Activated CD4-positive, alpha-beta T cell treated with anti-CD3 and anti-CD28 coated beads, Interleukin-2, amount 50 U/mL, for 16 hours (primary cell): ENCODE results near the gene MAD2L1BP.
"Not testable (repeated sequence)": the region's sequence is repeated elsewhere in the genome, so short reads cannot be mapped to it uniquely, and the experiment has no call there.

Source experiments
- DNase-seq: peaks from one replicate; pipeline ENCODE4 v3.0.0-alpha.2; 2020

Gene MAD2L1BP

DNA sequence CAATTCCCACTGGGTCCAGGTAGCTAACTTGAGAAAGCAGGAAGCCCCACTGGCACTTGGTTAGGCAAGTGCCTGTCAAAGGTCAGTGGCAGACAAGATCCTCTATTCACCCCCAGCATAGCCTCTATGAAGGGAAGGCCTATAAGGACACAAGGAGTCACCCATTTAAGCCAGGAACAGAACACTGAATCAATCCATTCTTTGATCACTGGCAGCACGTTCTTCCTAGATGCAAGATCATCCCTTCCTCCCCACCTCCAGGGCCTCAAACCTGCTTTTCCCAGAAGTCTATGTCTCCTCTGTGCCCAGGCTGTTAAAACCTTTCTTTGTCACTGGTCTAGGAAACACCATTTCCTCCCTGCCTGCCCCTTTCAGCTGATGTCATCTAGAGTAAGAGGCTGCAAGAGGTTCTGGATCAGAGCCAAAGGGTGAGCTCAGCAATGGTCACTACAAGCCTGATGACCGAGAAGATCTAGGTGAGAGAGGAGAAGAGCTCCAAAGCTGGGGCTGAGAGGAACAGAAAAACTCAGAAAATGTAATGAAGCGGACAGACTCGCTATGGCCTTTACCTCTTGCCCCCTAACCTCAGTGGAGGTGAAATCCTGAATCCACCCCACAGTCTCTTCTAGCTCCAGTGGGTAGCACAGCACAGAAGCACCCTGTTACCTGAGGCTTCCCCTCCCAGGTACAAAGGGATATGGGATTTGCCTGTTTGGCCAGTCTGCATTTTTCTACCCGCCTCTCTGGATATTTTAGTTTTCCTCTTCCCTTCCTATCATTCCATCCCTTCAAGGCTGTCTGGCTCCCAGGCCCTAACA is 8.4 kb upstream of the MAD2L1BP start:
- DNase-seq, result peak; percentile 46

DNA sequence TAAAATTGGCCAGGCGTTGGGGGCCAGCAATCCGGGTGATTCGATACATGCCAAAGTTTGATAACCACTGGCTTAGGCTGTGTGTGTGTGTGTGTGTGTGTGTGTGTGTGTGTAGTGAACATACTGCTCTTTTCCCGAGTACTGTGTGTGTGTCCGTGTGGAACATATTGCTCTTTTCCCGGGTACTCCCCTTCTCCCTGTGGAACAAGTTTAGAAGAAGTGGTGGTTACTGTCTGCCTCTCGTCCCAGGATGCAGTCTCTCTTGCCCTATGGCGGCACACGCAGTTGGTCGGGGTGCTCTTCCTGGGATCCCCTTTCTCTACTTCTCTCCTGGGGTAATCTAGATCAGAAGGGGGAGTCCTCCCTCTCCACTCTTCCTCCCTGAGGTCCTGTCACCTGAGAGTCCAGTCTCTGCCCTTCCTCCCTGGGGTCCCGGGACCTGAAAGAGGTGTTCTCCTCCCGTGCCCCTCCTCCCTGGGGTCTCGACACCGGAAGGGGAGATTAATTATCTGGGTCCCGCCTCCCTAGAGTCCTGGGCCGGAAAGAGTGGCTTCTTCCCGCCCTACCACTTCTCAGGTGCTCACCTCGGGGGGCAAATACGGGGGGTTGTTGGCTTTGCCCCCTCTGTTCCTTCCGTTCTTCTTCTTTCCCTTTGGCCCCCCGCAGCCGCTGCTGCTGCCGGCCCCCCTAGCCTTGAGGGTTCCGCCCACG is 7.1 kb upstream of the MAD2L1BP start:
- DNase-seq, result peak; percentile 64

DNA sequence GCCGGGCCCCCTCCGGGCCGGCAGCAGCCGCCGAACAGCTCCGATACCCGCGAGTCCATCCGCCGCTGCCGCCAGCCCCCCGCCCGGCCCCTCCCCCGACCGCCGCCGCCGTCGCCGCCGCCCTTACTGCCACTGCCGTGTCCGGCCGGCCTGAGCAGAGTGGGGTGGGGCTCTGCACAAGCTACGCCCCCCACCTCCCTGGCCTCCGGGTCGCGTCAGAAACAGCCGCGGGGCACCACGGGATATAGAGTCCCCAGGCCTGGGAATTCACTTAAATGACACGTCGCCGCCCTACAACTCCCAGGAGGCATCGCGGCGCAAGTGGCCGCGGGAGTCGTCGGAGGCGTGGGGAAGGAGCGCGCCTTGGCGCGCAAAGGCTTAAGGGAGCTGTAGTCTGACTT is 6.5 kb upstream of the MAD2L1BP start, which contains the start of gene GTPBP2:
Gene GTPBP2, minus strand, starts transcription at position 161 of the 401 bp plus-strand sequence. Its CDS starts 102 bp downstream, at position 59.
- peak; percentile 99 for DNase-seq

DNA sequence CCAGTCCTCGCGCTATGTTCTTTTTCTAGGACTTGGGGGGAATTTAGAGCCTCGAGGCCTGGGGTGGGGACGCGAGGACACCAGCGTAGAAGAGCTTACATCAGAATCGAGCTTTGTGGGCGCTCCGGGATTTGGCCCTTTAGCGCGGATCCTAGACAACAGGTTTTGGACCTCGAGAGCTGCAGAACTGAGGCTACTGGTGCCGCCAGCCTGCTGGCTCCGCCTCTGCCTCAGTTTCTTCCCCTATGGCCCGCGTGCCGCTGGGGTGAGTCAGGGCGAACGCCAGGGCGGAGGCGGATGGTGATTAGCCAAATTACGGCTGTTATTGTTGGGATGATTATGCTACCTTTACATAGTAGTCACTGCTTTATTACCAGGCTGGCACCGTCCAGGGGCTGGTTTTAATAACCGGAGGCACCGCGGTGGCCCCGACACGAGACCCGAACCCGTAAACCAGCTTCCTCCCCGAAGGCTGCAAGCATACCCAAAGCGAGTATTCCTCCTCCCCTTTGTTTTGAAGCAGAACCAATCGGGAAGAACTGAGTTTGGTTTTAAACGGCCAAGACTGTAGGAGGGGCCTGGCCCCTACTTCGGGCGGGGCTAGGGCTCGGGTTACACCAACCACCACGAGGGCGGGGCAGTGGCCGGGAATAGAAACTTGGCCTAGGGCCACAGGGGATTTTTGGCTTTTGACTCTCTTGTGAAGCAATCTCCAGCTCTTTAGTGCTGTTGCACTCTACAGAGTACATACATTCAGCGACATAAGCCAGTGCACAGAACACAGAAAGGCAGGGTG is 5.9 kb upstream of the MAD2L1BP start:
- DNase-seq, result peak; percentile 96

DNA sequence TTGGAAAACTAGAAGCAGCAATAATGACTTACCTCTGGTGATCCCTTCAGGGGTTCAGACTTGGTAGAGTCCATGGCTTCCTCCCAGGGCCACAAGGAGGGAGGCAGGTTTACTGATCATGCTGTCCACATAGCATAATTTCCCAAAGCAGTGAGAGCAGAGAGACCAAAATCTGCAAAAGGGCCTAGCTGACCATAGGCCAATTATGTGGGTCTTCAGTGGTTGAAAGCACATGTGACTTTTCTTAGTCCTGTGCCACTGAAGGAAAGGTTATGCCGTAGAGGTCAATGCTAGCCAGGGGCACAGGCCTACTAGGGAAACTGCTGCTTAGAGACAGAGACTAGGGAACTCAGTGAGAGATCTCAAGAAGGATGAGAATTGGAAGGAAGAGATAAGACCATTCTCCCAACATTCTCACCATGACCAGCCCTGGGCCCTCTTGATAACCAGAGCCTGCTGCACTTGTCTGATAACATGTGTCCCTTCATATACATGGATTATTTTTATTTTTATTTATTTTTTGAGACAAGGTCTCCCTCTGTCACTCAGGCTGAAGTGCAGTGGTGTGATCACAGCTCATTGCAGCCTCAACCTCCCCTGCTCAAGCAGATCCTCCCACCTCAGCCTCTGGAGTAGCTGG is 4.5 kb upstream of the MAD2L1BP start:
- DNase-seq, result no peak

DNA sequence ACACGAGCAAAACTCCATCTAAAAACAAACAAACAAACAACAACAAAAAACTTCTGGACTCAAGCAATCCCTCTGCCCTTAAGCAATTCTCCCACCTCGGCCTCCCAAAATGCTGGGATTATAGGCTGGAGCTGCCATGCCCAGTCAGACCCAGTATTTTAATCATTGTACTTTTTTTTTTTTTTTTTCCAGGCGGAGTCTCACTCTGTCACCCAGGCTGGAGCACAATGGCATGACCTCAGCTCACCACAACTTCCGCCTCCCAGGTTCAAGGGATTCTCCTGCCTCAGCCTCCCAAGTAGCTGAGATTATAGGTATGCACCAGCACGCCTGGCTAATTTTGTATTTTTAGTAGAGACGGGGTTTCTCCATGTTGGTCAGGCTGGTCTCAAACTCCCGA is 2.6 kb upstream of the MAD2L1BP start:
- not testable (repeated sequence) for DNase-seq

DNA sequence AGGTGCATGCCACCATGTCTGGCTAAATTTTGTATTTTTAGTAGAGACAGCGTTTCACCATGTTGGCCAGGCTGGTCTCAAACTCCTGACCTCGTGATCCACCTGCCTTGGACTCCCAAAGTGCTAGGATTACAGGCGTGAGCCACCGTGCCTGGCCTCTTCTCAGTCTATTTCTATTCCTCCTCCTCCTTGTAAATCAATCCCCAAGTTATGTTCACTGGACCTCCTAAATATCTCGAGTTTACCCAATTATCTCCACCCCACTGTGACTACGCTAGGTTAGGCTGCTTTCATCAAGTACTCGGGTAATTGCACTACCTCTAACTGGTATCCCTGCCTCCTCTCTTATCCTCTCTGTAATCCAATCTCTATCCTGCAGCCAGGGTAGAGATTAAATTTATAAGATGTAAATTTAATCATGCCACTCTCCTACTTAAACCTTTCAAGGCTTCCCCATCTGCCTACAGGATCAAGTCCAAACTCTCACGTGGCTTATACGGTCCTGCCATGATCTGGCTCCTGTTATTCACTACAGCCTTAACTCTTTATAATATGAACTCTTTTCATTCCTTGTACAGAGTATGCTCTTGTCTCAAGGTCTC is 837 bp upstream of the MAD2L1BP start:
- no peak for DNase-seq

DNA sequence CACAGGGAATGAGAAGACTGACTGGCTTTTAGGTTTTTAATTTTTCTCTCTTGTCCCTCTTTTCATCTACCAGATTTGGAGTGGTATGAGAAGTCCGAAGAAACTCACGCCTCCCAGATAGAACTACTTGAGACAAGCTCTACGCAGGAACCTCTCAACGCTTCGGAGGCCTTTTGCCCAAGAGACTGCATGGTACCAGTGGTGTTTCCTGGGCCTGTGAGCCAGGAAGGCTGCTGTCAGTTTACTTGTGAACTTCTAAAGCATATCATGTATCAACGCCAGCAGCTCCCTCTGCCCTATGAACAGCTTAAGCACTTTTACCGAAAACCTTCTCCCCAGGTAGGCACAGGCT is 644 bp downstream of the MAD2L1BP start:
- DNase-seq, result peak; percentile 21

DNA sequence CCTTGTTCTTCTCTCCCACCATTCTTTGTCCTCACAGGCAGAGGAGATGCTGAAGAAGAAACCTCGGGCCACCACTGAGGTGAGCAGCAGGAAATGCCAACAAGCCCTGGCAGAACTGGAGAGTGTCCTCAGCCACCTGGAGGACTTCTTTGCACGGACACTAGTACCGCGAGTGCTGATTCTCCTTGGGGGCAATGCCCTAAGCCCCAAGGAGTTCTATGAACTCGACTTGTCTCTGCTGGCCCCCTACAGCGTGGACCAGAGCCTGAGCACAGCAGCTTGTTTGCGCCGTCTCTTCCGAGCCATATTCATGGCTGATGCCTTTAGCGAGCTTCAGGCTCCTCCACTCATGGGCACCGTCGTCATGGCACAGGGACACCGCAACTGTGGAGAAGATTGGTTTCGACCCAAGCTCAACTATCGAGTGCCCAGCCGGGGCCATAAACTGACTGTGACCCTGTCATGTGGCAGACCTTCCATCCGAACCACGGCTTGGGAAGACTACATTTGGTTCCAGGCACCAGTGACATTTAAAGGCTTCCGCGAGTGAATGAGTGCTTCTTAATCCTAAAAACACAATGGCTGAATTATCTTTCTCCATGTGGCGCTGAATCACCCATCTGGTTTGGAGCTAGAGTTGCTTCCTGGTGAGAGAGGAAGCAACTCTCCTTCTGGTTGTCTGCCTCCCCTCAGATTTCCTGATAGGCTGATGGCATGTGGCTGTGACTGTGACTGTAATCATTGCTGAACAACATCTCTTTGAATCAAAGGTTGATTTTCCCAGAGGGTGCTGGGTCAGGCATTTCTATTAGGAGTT is 4.6 kb downstream of the MAD2L1BP start:
- no peak for DNase-seq

DNA sequence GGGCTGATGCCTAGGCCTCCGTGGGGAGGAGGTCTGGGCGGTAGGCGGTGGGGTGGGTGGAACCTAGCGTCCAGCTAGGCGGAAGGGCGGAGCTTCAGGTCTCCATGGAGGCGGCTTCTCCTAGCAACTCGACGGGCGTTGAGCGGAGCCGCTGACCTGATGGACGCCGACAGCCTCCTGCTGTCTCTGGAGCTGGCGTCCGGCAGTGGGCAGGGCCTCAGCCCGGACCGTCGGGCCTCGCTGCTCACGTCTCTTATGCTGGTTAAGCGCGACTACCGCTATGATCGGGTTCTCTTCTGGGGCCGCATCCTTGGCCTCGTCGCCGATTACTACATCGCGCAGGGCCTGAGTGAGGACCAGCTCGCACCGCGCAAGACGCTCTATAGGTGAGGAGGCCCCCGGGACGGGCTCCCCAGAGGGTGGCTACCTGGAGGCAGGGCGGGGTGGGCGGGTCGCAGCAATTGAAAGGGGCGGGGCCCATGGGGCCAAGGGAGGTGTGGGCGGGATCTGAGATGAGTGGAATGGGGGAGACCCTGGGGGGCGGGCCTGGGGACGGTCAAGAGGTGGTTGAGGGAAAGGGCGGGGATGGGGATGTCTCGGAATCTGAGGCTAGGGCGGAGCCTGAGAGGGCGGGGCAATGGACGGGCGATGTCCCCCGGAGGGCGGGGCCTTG is 9.4 kb downstream of the MAD2L1BP start, which contains the start of gene RSPH9:
Gene RSPH9, plus strand, starts transcription at position 97 of the 673 bp plus-strand sequence. Its CDS starts 63 bp downstream, at position 160.
- peak; percentile 39 for DNase-seq

DNA sequence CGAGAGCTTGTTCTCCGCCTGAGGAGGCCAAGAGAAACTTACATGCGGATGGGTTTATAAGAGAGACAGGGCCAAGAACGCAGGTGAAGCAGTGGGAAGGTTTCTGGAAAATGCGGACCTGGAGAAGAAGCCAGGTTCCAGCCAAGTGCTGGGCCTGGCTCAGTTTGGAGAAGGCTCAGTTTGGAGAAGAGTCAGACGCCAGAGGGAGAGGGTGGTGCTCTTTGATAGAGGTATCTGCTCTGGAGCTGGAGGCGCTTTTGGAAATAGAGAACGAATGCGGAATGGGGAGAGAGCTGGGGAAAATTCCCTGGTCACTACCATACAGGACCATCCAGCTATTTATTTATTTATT is 9.9 kb downstream of the MAD2L1BP start:
- no peak for DNase-seq

DNA sequence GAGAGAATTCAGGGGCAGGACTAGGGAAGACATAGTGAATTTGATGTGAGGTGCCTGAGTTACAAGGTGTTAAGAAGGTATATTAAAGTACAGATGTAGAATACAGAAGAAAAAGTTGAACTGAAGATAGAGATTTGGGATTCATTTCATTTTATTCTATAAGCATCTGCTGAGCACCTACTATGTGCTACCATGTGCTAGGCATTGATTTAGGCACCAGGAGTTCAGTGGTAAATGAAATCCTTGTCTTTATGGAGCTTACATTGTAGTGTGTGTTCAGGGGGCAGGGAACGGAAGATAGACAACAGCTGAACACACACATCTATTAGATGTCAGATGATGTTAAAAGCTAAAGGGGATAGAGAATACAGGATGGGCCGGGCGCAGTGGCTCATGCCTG is 12.0 kb downstream of the MAD2L1BP start:
- no peak for DNase-seq

DNA sequence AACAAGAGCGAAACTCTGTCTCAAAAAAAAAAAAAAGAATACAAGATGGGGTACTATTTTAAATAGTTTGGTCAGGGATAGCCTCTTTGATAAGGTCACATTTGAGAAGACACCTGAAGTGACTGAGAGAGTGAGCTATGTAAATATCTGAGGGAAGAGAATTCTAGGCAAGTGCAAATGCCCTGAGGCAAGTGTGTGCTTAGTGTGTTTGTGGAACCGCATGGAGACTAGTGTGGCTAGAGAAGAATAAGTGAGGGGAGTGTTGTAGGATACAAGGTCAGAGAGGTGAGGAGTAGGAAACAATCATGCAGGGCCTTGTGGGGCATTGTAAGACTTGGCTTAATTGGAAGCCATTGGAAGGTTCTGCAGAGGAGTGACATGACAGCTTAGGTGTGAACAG is 12.6 kb downstream of the MAD2L1BP start:
- no peak for DNase-seq

DNA sequence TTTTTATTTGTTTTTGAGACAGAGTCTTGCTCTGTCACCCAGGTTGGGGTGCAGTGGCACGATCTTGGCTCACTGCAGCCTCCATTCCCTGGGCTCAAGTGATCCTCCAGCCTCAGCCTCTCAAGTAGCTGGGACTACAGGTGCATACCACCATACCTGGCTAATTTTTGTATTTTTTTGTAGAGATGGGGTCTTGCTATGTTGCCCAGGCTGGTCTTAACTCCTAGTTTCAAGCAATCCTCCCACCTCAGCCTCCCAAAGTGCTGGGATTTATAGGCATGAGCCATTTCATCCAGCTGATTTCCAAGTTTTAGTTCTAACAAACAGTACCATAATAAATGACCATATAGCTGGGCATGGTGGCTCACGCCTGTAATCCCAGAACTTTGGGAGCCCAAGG is 17.2 kb downstream of the MAD2L1BP start:
- not testable (repeated sequence) for DNase-seq

DNA sequence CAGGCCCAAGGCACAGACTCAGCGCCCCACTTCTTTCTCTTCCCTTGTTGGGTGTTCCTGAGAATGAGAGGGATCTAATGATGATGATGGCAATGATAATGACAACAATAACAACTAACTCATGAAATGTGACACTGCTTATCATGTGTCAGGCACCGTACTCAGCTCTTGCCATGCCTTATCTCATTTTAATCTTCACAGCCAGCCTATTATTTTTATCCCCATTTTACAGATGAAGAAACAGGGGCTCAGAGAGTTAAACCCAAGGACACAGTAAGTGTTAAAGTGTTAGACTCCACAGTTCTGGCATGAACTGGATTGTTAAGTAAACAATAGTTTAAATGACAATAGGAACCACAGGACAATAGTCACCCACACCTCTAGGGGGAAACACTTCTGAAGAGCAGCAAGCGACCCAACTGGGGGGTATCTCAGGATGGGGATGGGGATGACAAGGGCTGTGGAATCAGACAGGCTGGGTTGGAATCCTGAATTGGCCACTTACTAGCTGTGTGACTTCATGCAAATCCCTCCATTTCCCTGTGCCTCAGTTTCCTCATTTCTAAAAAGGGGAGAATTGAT is 21.7 kb downstream of the MAD2L1BP start:
- no peak for DNase-seq

DNA sequence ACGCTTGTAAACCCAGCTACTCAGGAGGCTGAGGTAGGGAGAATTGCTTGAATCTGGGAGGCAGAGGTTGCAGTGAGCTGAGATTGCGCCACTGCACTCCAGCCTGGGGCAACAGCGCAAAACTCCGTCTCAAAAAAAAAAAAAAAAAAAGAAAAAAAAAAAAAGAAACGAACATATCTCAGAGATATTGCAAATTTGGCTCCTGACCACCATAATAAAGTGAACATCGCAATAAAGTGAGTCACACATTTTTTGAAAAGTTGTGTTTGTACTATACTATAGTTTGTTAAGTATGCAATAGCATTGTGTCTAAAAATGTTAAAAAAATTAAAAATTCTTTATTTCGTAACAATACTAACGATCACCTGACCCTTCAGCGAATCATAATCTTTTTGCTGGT is 22.5 kb downstream of the MAD2L1BP start:
- no peak for DNase-seq

DNA sequence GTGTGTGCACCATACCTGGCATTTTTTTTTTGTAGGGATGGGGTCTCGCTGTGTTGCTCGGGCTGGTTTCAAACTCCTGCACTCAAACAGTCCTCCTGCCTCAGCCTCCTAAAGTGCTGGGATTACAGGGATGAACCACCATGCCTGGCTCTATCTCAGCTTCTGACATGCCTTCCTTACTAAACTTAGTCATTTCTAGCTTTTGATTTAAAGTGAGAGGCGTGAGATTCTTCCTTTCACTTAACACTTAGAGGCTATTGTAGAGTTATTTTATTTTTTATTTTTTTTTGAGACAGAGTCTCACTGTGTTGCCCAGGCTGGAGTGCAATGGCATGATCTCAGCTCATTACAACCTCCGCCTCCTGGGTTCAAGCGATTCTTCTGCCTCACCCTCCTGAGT is 27.3 kb downstream of the MAD2L1BP start:
- peak; percentile 43 for DNase-seq

DNA sequence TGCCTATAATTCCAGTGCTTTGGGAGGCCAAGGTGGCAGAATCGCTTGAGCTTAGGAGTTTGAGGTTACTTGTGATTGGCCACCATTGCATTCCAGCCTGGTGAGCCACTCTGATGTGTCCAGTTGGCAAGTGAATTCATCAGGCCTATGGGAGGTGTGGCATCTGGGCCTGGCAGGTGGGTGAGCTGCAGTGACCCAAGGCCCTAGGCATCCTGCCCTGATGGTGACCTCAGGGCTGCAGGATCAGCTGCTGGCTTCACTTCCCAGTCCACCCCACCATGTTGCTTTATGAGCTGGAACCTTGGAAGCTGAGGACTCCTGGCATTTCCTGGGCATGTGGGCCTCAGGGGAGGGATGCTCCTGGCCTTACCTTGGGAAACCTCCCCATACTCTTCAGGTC is 29.7 kb downstream of the MAD2L1BP start:
- DNase-seq, result no peak

DNA sequence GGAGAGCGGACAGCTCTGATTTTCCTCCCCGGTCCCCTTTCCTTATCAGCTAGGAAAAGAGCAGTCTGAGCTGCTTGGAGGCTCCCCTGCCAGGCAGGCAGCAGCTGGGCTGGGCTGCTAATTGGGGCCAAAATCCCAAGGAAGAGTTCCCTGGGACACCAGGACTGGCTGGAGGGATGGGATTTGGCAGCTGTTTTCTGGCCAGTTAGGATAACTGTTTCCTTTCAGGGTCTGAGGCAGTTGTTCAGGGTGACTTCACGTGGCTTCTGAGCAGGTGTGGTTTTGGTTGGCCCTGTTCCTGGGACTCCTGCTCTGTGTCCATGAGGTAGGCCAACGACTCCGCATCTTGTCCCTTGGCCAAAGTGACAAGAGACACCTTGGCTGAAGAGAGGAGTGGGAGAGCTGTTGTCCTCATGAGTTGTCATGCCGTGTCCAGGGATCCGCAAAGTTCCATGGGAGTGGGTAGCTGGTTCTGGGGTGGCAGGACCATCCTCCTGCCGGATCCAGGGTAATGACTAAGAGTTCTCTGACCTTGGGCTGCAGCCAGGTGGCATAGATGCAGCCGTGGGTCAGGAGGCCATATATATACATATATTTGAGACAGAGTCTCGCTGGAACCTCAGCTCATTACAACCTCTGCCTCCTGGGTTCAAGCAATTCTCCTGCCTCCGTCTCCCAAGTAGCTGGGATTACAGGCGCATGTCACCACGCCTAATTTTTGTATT is 30.7 kb downstream of the MAD2L1BP start:
- DNase-seq, result no peak
